VCaP (cell line): ENCODE results near the gene SPTBN5.
A peak's percentile ranks its signal among the peaks of the same experiment; 100 is the strongest.

ENCODE experiments used
- H3K27ac ChIP-seq: fragments of 450-650 bp; 2 replicates; pipeline ENCODE4 v1.5.1; 2017
- CTCF ChIP-seq: fragments of 450-650 bp; conservative IDR thresholded peaks from 2 replicates; pipeline ENCODE4 v1.5.1; 2017; ENCODE audit warnings: mild to moderate bottlenecking, moderate library complexity

SPTBN5 gene

DNA sequence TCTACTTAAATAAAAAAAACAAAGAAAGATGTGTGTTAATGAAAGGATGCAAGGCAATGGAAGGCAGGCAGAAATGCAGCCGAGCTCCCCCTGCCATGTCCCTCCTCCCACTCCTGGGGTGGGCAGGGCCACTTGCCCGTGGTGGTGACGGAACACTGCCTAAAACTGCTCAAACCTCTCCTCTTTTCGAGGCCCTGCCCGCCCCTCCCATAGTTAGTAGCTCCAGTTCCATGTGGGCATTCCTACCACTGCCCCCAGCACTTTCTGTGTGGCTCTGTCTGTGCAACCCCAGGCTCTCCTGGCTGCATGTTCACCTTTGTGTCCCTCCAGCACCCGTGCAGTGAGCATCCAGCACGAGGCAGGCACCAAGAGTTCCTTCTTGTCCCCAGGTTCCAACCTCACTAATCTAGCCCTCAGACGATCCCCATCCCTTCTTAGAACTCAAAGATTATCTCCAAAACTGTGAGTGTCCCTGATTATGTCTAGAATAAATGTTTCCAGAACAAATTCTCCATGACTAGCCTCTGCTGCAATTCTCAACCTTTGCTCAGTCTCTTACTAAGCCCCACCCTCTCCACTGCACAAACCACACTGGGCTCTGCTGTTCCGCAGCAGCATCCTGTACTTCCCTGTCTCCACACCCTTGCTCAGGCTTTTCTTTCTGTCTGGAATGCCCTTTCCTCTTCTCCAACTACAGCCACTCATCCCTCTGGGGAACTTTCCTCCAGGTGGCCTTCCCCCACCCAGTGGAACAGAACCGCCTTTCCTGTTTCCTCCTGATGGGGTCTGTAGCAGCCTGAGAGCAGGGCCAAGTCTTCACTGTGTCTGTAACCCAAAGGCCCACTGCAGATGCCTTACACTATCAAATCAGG is 32.6 kb upstream of the SPTBN5 start:
- no peak for TF ChIP-seq CTCF
- H3K27ac ChIP-seq, result peak overlapping the region; percentile 75

- peak overlapping the region; percentile 22; the same call in 1 of the 2 replicates for H3K27ac ChIP-seq
- TF ChIP-seq CTCF, result no peak
These were observed 31.3 kb upstream of the SPTBN5 start for GRCh38 chr15:41925086-41925608.

GRCh38 chr15:41923401-41923997 is 29.6 kb upstream of the SPTBN5 start:
- TF ChIP-seq CTCF, result no peak
- H3K27ac ChIP-seq, result no peak overlapping the region

DNA sequence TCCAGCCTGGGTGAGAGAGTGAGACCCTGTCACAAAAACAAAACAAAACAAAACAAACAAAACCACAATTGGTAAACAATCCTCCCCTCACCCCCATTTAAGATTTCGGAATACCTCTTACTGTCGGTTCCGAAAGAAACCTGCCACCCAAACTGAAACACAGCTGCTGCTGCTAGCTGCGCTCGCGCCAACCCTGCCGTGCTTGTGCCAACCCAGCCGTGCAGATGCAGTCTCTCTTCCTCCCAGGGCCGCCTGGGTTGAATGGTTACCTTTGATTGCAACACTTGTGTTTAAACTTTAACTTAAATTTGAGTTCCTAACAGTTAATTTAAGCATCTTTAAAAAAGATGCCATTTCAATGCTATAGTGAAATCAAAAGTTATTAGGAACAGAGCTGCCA is 28.5 kb upstream of the SPTBN5 start:
- no peak for TF ChIP-seq CTCF
- no peak overlapping the region for H3K27ac ChIP-seq

DNA sequence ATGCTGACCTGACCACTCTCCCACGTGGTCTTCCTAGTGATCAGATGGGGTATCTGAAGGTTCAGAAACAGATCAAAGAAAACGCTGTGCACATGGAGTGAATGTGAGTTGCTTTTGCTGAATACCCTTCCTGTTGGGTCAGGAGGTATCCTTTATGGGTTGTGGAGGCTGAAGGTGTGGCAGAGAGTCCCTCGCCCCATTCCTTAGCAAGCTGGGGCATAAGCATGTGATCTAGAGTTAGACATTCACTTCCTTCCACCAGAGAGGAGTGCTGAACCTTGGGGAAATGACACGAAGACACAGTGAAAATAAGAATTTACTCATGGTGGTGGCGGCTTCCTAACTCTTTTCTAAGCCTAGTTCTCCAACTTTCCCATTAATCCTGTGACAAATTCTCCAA is 27.8 kb upstream of the SPTBN5 start:
- TF ChIP-seq CTCF, result no peak
- H3K27ac ChIP-seq, result no peak overlapping the region

DNA sequence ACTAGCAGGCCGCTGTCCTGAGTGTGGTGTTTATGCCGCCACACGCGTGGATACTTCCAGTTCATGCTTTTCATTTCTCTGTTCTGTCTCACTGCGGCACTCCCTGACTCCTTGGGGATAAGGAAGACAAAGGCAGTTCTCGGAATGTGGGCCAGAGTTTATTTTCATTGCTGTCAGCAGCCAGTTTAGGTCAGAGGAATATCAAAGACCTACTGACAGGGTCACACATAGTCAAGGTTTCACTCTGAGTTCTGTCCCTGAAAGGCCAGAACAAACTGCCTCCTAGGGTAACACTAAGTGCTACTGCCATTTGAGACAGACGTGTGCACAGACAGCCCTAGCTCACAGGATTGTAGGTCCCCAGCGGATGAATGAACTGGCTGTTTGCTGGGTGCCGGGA is 27.3 kb upstream of the SPTBN5 start:
- no peak overlapping the region for H3K27ac ChIP-seq
- no peak for TF ChIP-seq CTCF

DNA sequence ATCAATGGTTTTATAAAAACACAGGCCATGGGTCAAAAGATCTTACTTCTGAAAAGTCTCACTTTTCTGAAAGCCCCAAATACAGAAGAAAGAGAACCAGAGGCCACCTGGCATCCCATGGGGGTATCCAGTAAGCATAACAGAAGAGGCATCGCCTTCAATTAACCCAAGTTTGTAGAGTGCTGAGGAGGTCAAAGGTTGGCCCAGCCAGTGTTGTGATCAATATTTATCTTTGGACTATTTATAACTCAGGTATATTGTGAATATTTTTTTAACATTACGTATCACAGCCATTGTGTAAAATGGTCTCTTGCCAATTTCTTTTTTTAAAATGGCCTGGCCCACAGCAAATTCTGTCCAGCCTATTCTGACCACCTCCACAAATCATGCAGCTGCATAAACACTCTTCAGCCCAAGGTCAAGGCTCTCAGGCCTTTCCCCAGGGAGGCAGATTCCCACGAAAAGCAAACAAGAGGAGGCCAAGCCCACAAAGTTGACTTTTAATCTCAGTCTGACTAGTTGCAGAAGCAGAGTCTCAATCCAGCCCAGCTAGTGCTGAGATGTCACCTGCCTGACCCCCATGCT is 26.2 kb upstream of the SPTBN5 start:
- H3K27ac ChIP-seq, result no peak overlapping the region
- no peak for TF ChIP-seq CTCF
